ENCODE results near the gene COBL.

The COBL gene

DNA sequence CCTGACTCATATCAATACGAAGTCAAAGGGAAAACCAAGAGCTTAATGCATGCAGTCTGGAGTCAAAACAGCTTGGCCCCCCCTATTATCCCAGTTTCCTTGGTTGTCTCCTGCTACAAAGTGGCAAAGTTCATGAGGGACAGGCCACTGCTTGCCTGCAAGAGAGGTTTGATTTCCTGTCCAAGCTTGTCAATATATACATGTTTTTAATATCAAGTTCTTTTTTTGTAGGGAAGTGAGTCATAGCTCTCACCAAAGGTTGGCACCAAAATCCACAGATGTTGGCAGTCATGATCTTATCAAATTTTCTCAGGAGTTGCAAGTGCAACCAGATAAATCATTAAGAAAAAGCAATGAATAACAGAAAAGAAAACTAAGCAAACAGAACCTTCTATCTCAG lies 176.8 kb downstream of the COBL start:
- no peaks in the 10 kb centered on the region for H3K9me3 ChIP-seq (ENCODE audit: control insufficient read depth, low read length)
- no peaks in the 10 kb centered on the region for H3K4me1 ChIP-seq (ENCODE audit: control insufficient read depth, insufficient read depth, low read length)
- H3K4me3 ChIP-seq (ENCODE audit: insufficient read depth, low read depth, low read length), result no peak overlapping the region
- 96 to 100% methylated on average over 1 of the region's 1 CpG for WGBS, 2 experiments
- no peaks in the 10 kb centered on the region for H3K36me3 ChIP-seq (ENCODE audit: control insufficient read depth, insufficient read depth, low read length)
- no peak overlapping the region for H3K27ac ChIP-seq (ENCODE audit: insufficient read depth, low read depth, low read length, poor library complexity, severe bottlenecking)
- H3K27me3 ChIP-seq (ENCODE audit: control insufficient read depth, insufficient read depth, low read length, poor library complexity, severe bottlenecking), result no peaks in the 10 kb centered on the region

DNA sequence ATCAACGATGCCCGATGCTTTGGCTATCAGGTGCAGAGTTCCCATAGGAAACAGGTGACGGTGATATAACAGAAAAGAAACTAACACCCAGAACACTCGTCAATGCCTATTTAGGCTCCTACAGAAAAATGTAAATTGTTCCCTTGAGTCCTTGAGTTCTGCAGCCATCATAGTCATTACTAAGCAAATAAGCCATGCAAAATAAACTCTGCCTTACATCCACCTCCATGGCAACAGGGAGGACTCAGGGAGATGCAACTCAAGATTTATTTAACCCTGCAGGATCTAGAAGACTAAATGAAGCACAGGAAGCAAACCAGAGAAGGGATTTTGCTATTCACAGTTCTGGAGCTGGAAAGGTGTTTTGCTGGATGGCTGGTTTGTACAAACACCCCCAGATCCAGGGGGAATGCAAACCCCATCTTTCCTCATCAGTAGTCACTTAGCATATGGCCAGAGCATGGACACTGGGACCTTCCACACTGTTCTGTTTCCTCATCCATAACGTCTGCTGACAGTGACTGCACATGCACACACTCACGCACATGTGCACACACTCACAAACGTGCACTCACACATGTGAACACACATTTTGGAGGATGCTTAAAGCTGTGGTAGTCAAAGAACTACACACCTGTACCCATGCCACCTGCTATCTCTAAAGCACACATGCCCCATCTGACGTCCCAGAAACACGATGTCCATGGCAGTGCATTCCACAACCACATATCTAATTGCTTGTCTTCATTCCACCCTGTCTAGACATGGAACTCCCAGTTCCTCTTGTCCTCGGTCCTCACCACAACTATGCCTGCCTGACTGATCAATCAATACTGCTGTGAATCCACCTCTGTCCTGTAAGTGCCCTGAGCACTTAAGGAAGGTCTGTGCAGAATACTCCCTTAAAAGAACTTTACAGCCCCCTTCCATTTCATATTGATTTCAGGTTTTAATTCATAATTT lies 178.2 kb downstream of the COBL start:
- Histone ChIP-seq H3K4me3 (ENCODE audit: insufficient read depth, low read depth, low read length) (no peak overlapping the region), H3K27ac (ENCODE audit: insufficient read depth, low read depth, low read length, poor library complexity, severe bottlenecking) (no peak overlapping the region), H3K9me3 (ENCODE audit: control insufficient read depth, low read length) (no peaks in the 10 kb centered on the region), H3K4me1 (ENCODE audit: control insufficient read depth, insufficient read depth, low read length) (no peaks in the 10 kb centered on the region), H3K36me3 (ENCODE audit: control insufficient read depth, insufficient read depth, low read length) (no peaks in the 10 kb centered on the region), H3K27me3 (ENCODE audit: control insufficient read depth, insufficient read depth, low read length, poor library complexity, severe bottlenecking) (no peaks in the 10 kb centered on the region)
- 91 to 93% methylated on average over 10 of the region's 10 CpGs for WGBS, 2 experiments

DNA sequence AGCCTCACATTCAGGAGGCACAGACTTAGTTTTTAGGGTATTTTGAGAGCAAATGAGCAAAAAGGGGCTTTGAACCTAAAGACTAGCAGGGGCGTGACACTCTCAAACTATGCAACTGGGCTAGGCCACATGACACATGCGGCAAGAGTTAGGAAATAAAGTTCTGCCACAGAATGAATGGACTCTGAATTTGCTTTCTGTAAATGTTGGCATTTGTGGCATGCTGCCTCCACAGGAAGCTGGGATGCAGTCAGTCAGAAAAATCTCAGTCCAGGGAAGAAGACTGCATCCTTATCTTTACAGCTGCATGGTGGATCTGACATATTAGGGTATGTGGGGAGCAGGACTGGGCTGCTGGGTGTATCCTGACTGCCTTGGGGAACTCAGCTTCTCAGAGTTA lies 181.0 kb downstream of the COBL start:
- WGBS, 2 experiments, result 94 to 97% methylated on average over 2 of the region's 2 CpGs
- H3K27ac ChIP-seq (ENCODE audit: insufficient read depth, low read depth, low read length, poor library complexity, severe bottlenecking), result no peak overlapping the region

DNA sequence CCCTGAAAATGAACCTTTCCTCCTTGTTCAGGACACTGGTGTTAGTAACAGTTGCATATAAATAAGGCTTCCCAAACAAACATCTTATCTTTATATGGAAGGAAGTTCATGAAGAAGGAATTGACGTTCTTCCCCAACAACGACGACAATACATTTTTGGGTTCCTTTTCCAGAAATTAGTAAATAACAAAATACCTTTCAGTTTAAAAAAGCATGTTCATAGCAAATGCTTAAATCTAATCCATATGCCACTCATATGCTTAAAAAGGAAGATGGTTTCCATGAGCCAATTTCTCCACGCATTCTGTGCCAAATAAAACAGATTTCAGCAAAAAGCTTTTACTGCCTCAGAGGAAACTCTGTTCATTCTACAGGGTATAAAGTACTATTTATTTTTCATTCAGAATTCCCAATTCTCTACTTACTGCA lies 182.6 kb downstream of the COBL start:
- no peaks in the 10 kb centered on the region for H3K27me3 ChIP-seq (ENCODE audit: control insufficient read depth, insufficient read depth, low read length, poor library complexity, severe bottlenecking)
- H3K4me1 ChIP-seq (ENCODE audit: control insufficient read depth, insufficient read depth, low read length), result no peaks in the 10 kb centered on the region
- no peaks in the 10 kb centered on the region for H3K36me3 ChIP-seq (ENCODE audit: control insufficient read depth, insufficient read depth, low read length)
- H3K9me3 ChIP-seq (ENCODE audit: control insufficient read depth, low read length), result no peaks in the 10 kb centered on the region
- H3K27ac ChIP-seq (ENCODE audit: insufficient read depth, low read depth, low read length, poor library complexity, severe bottlenecking), result no peak overlapping the region
- WGBS, 2 experiments, result 92 to 97% methylated on average over 1 to 4 of the region's 4 CpGs
- no peak overlapping the region for H3K4me3 ChIP-seq (ENCODE audit: insufficient read depth, low read depth, low read length)

More for the DNA sequence above, 181.0 kb downstream of the COBL start:
- H3K27me3 ChIP-seq (ENCODE audit: control insufficient read depth, insufficient read depth, low read length, poor library complexity, severe bottlenecking), result no peaks in the 10 kb centered on the region
- no peak overlapping the region for H3K4me3 ChIP-seq (ENCODE audit: insufficient read depth, low read depth, low read length)
- H3K36me3 ChIP-seq (ENCODE audit: control insufficient read depth, insufficient read depth, low read length), result no peaks in the 10 kb centered on the region
- no peaks in the 10 kb centered on the region for H3K9me3 ChIP-seq (ENCODE audit: control insufficient read depth, low read length)
- H3K4me1 ChIP-seq (ENCODE audit: control insufficient read depth, insufficient read depth, low read length), result no peaks in the 10 kb centered on the region

DNA sequence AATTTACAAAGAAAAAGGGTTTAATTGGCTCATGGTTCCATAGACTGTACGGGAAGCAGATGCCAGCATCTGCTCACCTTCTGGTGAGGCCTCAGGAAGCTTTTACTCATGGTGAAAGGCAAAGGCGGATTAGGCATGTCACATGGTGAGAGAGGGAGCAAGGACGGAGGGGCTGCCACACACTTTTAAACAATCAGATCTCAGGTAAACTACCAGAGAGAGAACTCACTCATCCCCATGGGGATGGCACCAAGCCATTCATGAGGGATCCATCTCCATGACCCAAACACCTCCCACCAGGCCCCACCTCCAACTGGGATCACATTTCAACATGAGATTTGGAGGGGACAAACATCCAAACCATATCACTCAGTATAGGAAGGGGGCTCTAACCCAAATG lies 183.9 kb downstream of the COBL start:
- 89 to 97% methylated on average over 3 of the region's 3 CpGs for WGBS, 2 experiments
- H3K4me3 ChIP-seq (ENCODE audit: insufficient read depth, low read depth, low read length), result no peak overlapping the region
- no peaks in the 10 kb centered on the region for H3K36me3 ChIP-seq (ENCODE audit: control insufficient read depth, insufficient read depth, low read length)
- H3K27ac ChIP-seq (ENCODE audit: insufficient read depth, low read depth, low read length, poor library complexity, severe bottlenecking), result no peak overlapping the region
- H3K4me1 ChIP-seq (ENCODE audit: control insufficient read depth, insufficient read depth, low read length), result no peaks in the 10 kb centered on the region
- H3K27me3 ChIP-seq (ENCODE audit: control insufficient read depth, insufficient read depth, low read length, poor library complexity, severe bottlenecking), result no peaks in the 10 kb centered on the region
- H3K9me3 ChIP-seq (ENCODE audit: control insufficient read depth, low read length), result no peaks in the 10 kb centered on the region

DNA sequence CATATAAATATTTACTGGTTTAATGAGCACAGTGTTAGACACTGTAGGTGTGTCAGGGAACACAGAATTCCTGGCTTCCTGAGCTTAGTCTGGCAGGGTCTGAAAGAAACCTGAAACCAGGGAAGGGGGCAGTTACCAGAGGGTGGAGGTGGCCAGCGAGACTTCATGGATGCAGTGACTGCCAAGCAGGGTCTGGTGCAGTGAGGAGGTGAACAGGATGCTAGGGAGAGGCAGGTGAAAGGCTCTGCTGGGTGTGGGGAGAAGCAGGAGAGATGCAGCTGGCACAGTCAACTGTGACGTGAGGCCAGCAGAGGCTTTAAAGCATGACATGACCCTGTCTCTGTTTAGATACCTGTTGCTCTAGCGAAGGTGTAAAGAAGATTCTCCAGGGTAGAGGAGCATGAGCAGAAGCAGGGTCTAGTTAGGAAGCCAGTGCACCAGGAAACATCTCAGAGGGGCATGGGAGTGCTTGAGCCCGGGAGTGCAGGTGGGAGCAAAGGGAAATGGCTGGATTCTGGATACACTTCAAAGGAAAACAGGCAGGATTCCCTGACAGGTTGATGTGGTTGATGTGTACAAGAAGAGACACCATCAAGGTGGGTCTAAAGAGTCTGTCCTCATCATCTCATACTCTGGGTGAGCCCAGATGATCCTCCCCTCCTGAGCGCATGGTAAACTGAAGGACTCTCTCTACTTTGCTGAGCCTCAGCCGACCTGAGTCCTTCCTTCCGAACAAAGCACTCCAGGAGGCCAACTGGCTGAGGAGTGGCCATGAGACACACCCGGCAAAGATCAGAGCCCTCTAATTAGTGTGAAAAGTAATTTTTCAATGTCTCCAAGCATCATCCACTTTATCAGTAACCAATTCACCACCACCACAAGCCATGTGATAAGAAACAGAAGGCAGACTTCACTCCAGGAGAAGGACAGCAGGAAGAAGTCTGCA lies 186.8 kb downstream of the COBL start:
- H3K4me3 ChIP-seq (ENCODE audit: insufficient read depth, low read depth, low read length), result no peak overlapping the region
- 84 to 85% methylated on average over 8 of the region's 8 CpGs for WGBS, 2 experiments
- H3K27ac ChIP-seq (ENCODE audit: insufficient read depth, low read depth, low read length, poor library complexity, severe bottlenecking), result no peak overlapping the region
- no peaks in the 10 kb centered on the region for H3K27me3 ChIP-seq (ENCODE audit: control insufficient read depth, insufficient read depth, low read length, poor library complexity, severe bottlenecking)
- no peaks in the 10 kb centered on the region for H3K9me3 ChIP-seq (ENCODE audit: control insufficient read depth, low read length)
- no peaks in the 10 kb centered on the region for H3K36me3 ChIP-seq (ENCODE audit: control insufficient read depth, insufficient read depth, low read length)
- H3K4me1 ChIP-seq (ENCODE audit: control insufficient read depth, insufficient read depth, low read length), result no peaks in the 10 kb centered on the region

DNA sequence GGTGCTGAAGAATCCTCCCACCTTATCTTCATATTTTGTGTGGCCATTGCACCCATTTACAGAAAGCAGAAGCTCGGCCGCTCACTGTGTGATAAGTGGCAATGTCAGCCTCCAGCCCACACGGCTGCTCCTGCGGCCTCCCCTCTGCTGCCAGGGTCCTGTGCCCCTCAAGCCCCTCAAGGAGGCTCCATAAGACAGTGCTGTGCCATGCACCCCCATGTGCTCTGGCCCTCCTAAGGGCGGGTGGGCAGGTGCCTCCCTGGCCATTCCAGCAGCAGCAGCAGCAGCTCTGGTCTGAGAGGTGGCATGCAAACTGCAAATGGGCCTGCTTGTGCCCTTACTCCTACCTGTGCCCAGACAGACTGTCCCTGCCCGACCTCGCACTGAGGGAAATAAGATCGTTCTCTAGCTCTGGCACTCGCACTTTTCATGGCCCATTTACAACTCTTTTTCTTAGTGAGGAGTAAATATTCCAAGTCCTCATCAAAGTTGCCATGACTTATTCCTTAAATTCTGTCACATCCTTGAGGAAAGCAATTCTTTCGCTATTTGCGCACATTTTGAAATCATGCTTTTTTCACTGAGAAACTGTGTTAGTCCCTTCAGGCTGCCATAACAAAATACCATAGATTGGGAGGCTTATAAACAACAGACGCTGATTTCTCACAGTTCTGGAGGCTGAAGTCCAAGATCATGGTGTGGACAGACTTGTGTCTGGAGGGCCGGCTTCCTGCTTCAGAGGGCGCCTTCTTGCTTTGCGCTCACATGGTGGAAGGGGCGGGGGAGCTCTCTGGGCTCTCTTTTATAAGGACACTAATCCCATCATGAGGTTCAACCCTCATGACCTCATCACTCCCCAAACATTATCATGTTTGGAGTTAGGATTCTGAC lies 187.8 kb downstream of the COBL start:
- H3K4me1 ChIP-seq (ENCODE audit: control insufficient read depth, insufficient read depth, low read length), result no peaks in the 10 kb centered on the region
- 94% methylated on average over 16 of the region's 16 CpGs for WGBS, 2 experiments
- H3K9me3 ChIP-seq (ENCODE audit: control insufficient read depth, low read length), result no peaks in the 10 kb centered on the region
- H3K27me3 ChIP-seq (ENCODE audit: control insufficient read depth, insufficient read depth, low read length, poor library complexity, severe bottlenecking), result no peaks in the 10 kb centered on the region
- H3K4me3 ChIP-seq (ENCODE audit: insufficient read depth, low read depth, low read length), result no peak overlapping the region
- H3K27ac ChIP-seq (ENCODE audit: insufficient read depth, low read depth, low read length, poor library complexity, severe bottlenecking), result no peak overlapping the region
- no peaks in the 10 kb centered on the region for H3K36me3 ChIP-seq (ENCODE audit: control insufficient read depth, insufficient read depth, low read length)

DNA sequence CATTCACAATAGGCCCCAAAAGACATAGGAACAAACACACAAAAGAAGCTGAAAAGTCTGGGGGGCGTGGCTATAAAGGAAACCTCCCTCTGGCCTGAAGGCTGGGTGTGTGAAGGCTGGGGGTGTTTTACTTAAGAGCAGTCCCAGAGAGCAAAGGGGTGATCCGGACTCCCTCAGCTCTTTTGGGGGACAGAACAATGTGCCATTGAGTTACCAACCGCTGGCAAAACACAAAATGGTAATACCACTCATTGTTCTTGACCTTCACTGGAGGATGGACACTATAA lies 189.0 kb downstream of the COBL start:
- H3K27me3 ChIP-seq (ENCODE audit: control insufficient read depth, insufficient read depth, low read length, poor library complexity, severe bottlenecking), result no peaks in the 10 kb centered on the region
- no peaks in the 10 kb centered on the region for H3K4me1 ChIP-seq (ENCODE audit: control insufficient read depth, insufficient read depth, low read length)
- H3K27ac ChIP-seq (ENCODE audit: insufficient read depth, low read depth, low read length, poor library complexity, severe bottlenecking), result no peak overlapping the region
- no peak overlapping the region for H3K4me3 ChIP-seq (ENCODE audit: insufficient read depth, low read depth, low read length)
- 76 to 80% methylated on average over 3 of the region's 3 CpGs for WGBS, 2 experiments
- no peaks in the 10 kb centered on the region for H3K36me3 ChIP-seq (ENCODE audit: control insufficient read depth, insufficient read depth, low read length)
- H3K9me3 ChIP-seq (ENCODE audit: control insufficient read depth, low read length), result no peaks in the 10 kb centered on the region

DNA sequence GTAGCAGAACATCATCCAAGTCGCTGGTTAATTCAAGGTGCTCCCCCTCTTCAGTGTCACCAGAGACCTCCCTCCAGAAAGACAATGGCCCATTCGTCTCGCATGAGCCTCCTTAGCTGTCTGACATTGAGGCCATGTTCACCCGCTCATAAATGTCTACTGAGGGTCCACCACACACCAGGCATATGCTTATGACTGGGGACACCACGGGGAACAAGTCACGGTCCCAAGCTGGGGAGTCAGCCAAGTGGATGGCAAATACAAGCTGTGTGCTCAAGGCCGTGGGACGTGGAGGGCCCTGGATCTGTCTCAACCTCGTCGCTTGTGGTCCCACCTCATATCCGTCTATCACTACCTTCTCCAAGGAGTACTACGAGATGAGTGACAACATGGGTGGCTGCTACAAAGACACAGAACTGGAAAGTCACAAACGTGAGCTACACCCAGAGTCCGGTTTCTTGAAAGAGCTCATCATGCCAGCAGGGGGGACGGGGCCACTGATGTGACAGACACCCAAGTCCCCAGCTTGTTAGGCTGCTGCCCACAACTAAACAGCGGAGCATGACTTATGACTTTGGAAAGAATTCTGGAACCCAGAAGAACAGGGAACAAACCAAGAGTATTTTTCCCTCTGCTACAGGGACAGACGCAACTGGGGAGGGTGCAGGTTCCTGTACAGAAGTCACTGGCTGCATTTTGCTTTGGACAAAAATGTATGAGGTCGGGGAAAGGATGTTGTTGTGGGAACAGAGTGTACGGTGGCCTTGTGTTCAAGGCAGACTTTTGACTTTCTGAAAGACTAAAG lies 189.6 kb downstream of the COBL start:
- Histone ChIP-seq H3K4me1 (ENCODE audit: control insufficient read depth, insufficient read depth, low read length) (no peaks in the 10 kb centered on the region), H3K4me3 (ENCODE audit: insufficient read depth, low read depth, low read length) (no peak overlapping the region), H3K27me3 (ENCODE audit: control insufficient read depth, insufficient read depth, low read length, poor library complexity, severe bottlenecking) (no peaks in the 10 kb centered on the region), H3K36me3 (ENCODE audit: control insufficient read depth, insufficient read depth, low read length) (no peaks in the 10 kb centered on the region), H3K27ac (ENCODE audit: insufficient read depth, low read depth, low read length, poor library complexity, severe bottlenecking) (no peak overlapping the region), H3K9me3 (ENCODE audit: control insufficient read depth, low read length) (no peaks in the 10 kb centered on the region)
- 96% methylated on average over 19 of the region's 19 CpGs for WGBS, 2 experiments
